NCI-H1436 treated with DMSO at 0.1 percent for 48 hours (cell line): ENCODE data around the gene ZFR2.
"Not testable (repeated sequence)": the region's sequence is repeated elsewhere in the genome, so short reads cannot be mapped to it uniquely, and the experiment has no call there.

ENCODE experiments used
- DNase-seq: peaks from one replicate; lab custom pipeline; 2025; lab: John Stamatoyannopoulos, UW

Gene ZFR2

GRCh38 chr19:3770136-3770999 is 98.5 kb downstream of the ZFR2 start:
- no peak for DNase-seq

GRCh38 chr19:3769494-3769893 is 99.3 kb downstream of the ZFR2 start:
- DNase-seq: no peak

- DNase-seq: no peak
These were observed 100.1 kb downstream of the ZFR2 start for GRCh38 chr19:3768748-3769099.

GRCh38 chr19:3768015-3768747 is 100.7 kb downstream of the ZFR2 start:
- no peak for DNase-seq

- DNase-seq: no peak
These were observed 101.8 kb downstream of the ZFR2 start for GRCh38 chr19:3767050-3767449.

- DNase-seq: no peak
These were observed 102.3 kb downstream of the ZFR2 start for GRCh38 chr19:3766520-3766919.

- DNase-seq: not testable (repeated sequence)
These were observed 103.1 kb downstream of the ZFR2 start for GRCh38 chr19:3765757-3766156.

- no peak for DNase-seq
These were observed 103.7 kb downstream of the ZFR2 start for GRCh38 chr19:3765121-3765520.

GRCh38 chr19:3762501-3763459 is 106.1 kb downstream of the ZFR2 start, which contains the start of gene MRPL54:
MRPL54 (plus strand) TSS chr19:3762682; CDS start chr19:3762701, 19 bp downstream.
- peak; percentile 94 for DNase-seq

GRCh38 chr19:3762130-3762473 is 106.7 kb downstream of the ZFR2 start:
- DNase-seq: no peak

- DNase-seq: peak; percentile 75
These were observed 107.3 kb downstream of the ZFR2 start, which contains the start of gene APBA3 for GRCh38 chr19:3761382-3762129. APBA3 (minus strand) TSS chr19:3761692; CDS start chr19:3760264, 1,428 bp downstream.

GRCh38 chr19:3760871-3761361 is 107.9 kb downstream of the ZFR2 start:
- no peak for DNase-seq

GRCh38 chr19:3759482-3760254 is 109.2 kb downstream of the ZFR2 start:
- no peak for DNase-seq

- DNase-seq: not testable (repeated sequence)
These were observed 110.5 kb downstream of the ZFR2 start for GRCh38 chr19:3758297-3758696.

GRCh38 chr19:3757705-3758104 is 111.1 kb downstream of the ZFR2 start:
- not testable (repeated sequence) for DNase-seq
